ENCODE data around the gene ZC3H13.

ZC3H13 gene

GRCh38 chr13:46010148-46010547, 42.4 kb downstream of the ZC3H13 start:
- no peak for TF ChIP-seq CTCF (IDR thresholded peaks at IDR 0.05; ENCODE audit: low read depth, low read length)
- no peak overlapping the region for H3K4me3 ChIP-seq (ENCODE audit: low read depth, low read length)

DNA sequence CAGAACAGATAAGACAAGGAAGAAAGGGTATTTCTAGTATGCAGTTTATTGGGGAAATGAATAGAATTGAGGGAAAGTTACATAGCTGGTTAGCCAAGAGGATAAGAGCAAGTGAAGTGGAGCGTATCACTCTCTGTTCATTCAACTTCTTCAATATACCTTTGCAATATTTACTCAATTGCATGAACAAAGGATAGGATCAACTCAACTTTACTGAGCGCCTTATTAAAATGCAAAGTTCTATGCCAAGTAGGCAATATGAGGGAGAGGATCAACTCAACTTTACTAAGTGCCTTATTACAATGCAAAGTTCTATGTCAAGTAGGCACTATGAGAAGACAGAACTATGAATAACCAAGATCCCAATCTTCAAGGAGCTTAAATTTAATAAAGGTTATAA, 43.9 kb downstream of the ZC3H13 start:
- no peak overlapping the region for H3K4me3 ChIP-seq (ENCODE audit: low read depth, low read length)
- TF ChIP-seq CTCF (IDR thresholded peaks at IDR 0.05; ENCODE audit: low read depth, low read length): no peak

DNA sequence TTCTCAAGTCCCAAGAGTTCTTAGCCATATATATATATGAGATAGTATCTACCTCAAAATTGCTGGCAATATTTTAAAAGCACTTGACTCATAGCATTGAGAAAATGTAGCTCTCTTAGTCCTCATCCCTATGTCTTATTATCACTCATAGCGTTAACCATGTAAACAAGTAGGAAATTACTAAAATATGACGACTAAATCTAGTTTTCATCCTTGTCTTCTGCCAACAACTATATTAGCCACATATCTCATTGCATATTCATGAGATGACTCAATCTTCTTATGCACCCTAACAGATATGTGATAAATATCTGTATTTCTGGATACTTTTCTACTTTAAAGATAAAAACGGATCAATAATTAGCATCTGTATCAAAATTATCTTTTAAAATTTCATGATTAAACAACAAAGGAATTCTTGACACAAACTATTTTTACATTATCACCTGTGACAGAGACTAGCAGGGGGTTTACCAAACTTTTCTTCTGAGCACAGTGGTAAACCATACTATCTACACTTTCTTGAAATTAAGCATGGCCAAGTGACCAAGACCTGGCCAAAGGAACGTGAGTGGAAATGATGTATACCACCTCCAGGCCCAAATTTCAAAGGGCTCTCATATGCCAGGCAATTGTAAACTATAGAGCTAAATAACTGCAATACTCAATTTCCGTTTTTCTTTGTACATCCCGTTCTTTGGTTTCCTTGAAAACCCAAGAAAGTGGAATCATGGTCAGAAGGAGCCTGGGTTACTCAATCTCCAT, 45.7 kb downstream of the ZC3H13 start:
- TF ChIP-seq CTCF (IDR thresholded peaks at IDR 0.05; ENCODE audit: low read depth, low read length): no peak
- H3K4me3 ChIP-seq (ENCODE audit: low read depth, low read length): no peak overlapping the region

DNA sequence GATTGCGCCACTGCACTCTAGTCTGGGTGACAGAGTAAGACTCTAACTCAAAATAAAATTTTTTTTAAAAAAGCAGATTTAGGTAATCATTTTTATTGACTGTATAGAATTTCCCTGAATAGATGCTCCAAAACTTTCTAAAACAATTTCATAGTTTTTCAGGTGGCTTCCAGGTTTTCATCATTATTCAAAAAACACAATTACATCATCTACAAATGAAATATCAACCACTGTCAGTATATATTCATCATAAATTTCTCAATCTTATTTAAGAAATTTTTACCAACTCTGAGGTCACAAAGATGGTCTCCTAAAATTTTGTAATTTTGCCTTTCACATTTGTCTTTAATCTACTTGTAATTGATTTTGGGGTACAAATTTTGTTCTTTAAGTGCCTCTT, 48.1 kb downstream of the ZC3H13 start:
- no peak for TF ChIP-seq CTCF (IDR thresholded peaks at IDR 0.05; ENCODE audit: low read depth, low read length)
- H3K4me3 ChIP-seq (ENCODE audit: low read depth, low read length): no peak overlapping the region

DNA sequence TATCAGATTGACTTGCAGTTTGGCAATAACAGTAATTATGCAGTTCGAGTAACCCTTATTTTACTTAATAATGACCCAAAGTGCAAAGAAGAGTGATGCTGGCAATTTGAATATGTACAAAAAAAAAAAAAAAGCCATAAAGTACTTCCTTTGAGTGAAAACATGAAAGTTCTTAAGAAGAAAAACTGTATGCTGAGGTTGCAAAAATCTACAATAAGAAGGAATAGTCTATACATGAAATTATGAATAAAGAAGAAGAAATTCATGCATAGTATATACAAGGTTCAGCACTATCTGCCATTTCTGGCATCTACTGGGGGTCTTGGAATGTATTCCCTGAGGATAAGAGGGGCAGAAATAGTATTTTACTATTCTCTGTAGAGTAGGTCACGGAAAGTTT, 55.9 kb downstream of the ZC3H13 start:
- TF ChIP-seq CTCF (IDR thresholded peaks at IDR 0.05; ENCODE audit: low read depth, low read length): no peak

DNA sequence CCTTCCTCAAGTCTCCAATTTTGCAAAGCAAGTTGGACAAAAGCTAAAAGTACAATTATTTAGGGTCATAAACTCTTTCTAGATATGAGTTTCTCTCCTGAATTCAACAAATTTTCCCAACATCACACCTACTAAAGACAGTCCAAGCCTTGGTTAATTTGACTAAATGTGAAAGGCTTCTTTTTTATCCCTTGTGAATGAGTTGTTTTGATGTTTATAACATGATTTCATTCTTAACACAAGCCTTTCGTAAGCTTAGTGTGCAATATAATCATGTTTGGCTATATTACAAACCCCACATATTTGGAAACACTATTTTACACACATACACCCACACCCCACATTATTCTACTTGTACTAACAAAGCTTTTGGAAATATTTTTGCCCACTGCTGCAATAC, 57.3 kb downstream of the ZC3H13 start:
- H3K4me3 ChIP-seq (ENCODE audit: low read depth, low read length): no peak overlapping the region
- TF ChIP-seq CTCF (IDR thresholded peaks at IDR 0.05; ENCODE audit: low read depth, low read length): no peak

More for the DNA sequence above, 55.9 kb downstream of the ZC3H13 start:
- no peak overlapping the region for H3K4me3 ChIP-seq (ENCODE audit: low read depth, low read length)

DNA sequence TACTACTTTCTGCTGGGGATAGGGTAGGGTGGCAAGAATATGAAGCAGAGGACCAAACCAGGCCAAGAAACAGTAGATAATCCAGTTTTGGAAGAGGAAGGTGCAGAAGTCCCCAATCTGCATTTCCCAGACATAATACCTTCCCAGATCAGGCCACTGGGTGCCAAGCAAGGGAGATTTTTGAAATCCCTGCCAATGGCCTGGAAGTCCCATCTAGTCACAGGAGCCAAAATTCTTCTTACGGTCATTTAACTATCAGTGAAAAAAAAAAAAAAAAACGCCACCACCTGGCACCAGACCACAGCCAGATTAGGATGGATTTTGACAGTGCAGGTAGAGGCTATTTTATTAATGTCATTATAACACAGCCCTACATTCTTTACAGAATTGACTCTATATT, 57.8 kb downstream of the ZC3H13 start:
- no peak overlapping the region for H3K4me3 ChIP-seq (ENCODE audit: low read depth, low read length)
- TF ChIP-seq CTCF (IDR thresholded peaks at IDR 0.05; ENCODE audit: low read depth, low read length): no peak
